A549 treated with AZD2906 at 1 μM for 4 hours (cell line): Measurements from ENCODE around the gene THEM4. TPM values are rescaled to one million over a fixed set of nuclear protein-coding genes. Genes with fewer than 3 reads are reported as not detected.

ENCODE experiments used
- total RNA-seq: library from RNA; stranded (reverse); fragments of 200-300 nt; extraction: Qiagen RNA extraction; gene quantifications from 5 replicates; pipeline ENCODE4 v1.2.3, GENCODE V29; 2022

The THEM4 gene
- total RNA-seq, result 12.9 to 13.5 TPM (median 13.2 TPM) in 5 replicates

GRCh38 chr1:151909167-151910149 lies at the start of gene THEM4:
THEM4 (minus strand) TSS chr1:151909511; CDS start chr1:151909458, 53 bp downstream.

GRCh38 chr1:151853411-151853943 lies 55.8 kb downstream of the THEM4 start, which contains the start of gene THEM5:
THEM5 (minus strand) TSS chr1:151853712; CDS start chr1:151853565, 147 bp downstream.

GRCh38 chr1:151839457-151840403 lies 69.6 kb downstream of the THEM4 start, which contains the start of gene C2CD4D:
C2CD4D (minus strand) TSS chr1:151839820; CDS start chr1:151838989, 831 bp downstream.

GRCh38 chr1:151831605-151832004 lies 77.7 kb downstream of the THEM4 start, which contains the start of gene RORC:
RORC (minus strand) TSS chr1:151831802; CDS start chr1:151831764, 38 bp downstream.

Other genes starting within 250 kb of the THEM4 start
- gene CELF3, start 192.7 kb downstream of the THEM4 start, total RNA-seq, result not detected in 5 replicates
- gene RIIAD1, start 188.0 kb downstream of the THEM4 start, total RNA-seq, result 0.57 TPM in 1 of 5 replicates, not detected in the others
- 74.3 to 83.5 TPM (median 81.4 TPM) in 5 replicates for gene MRPL9, start 146.0 kb downstream of the THEM4 start, total RNA-seq
- gene TDRKH, start 119.0 kb downstream of the THEM4 start, total RNA-seq, result 5.1 to 5.7 TPM (median 5.3 TPM) in 5 replicates
- gene LINGO4, start 104.1 kb downstream of the THEM4 start, total RNA-seq, result not detected in 5 replicates
- 0.01 to 0.05 TPM (median 0.03 TPM) in 5 replicates for gene RORC, start 77.7 kb downstream of the THEM4 start, total RNA-seq
- not detected in 5 replicates for gene C2CD4D, start 69.7 kb downstream of the THEM4 start, total RNA-seq
- 0.06 TPM in 1 of 5 replicates, not detected in the others for gene THEM5, start 55.8 kb downstream of the THEM4 start, total RNA-seq
- gene S100A10, start 84.3 kb upstream of the THEM4 start, total RNA-seq, result 2,226 to 2,594 TPM (median 2,422 TPM) in 5 replicates
- gene S100A11, start 127.5 kb upstream of the THEM4 start, total RNA-seq, result 1,684 to 2,013 TPM (median 1,920 TPM) in 5 replicates
- gene TCHHL1, start 179.6 kb upstream of the THEM4 start, total RNA-seq, result not detected in 5 replicates
- gene TCHH, start 205.9 kb upstream of the THEM4 start, total RNA-seq, result 0.23 to 0.28 TPM (median 0.25 TPM) in 5 replicates
- gene RPTN, start 249.7 kb upstream of the THEM4 start, total RNA-seq, result 0.02 TPM in 2 of 5 replicates, not detected in the others